Measurements from ENCODE around the gene VPS13D.

GRCh38 chr1:12371053-12371452 lies 141.2 kb downstream of the VPS13D start:
- TF ChIP-seq CTCF (conservative IDR thresholded peaks at IDR 0.05; ENCODE audit: low read depth, low read length) (no peak), EZH2 (IDR thresholded peaks at IDR 0.05; ENCODE audit: low read length, unreplicated experiment) (no peak), EZH2phosphoT487 (IDR thresholded peaks at IDR 0.05; ENCODE audit: borderline replicate concordance, low read length) (no peak)

Measured in PC-3 (cell line).